ACHN (cell line): ENCODE results near the gene BRIP1.
"Not testable (repeated sequence)": the region's sequence is repeated elsewhere in the genome, so short reads cannot be mapped to it uniquely, and the experiment has no call there.

Experiments
- DNase-seq: peaks from one replicate; pipeline ENCODE4 v3.0.0-alpha.2; 2015
- in situ Hi-C: cut with HindIII; loops from 2 replicates; pipeline ENCODE4 v1.10.0; 2017; ENCODE audit warnings: low sequenced_read_pairs, low pct_ligation_motif_present, low pct_unique_long_range_greater_than_20kb

BRIP1 gene

DNA sequence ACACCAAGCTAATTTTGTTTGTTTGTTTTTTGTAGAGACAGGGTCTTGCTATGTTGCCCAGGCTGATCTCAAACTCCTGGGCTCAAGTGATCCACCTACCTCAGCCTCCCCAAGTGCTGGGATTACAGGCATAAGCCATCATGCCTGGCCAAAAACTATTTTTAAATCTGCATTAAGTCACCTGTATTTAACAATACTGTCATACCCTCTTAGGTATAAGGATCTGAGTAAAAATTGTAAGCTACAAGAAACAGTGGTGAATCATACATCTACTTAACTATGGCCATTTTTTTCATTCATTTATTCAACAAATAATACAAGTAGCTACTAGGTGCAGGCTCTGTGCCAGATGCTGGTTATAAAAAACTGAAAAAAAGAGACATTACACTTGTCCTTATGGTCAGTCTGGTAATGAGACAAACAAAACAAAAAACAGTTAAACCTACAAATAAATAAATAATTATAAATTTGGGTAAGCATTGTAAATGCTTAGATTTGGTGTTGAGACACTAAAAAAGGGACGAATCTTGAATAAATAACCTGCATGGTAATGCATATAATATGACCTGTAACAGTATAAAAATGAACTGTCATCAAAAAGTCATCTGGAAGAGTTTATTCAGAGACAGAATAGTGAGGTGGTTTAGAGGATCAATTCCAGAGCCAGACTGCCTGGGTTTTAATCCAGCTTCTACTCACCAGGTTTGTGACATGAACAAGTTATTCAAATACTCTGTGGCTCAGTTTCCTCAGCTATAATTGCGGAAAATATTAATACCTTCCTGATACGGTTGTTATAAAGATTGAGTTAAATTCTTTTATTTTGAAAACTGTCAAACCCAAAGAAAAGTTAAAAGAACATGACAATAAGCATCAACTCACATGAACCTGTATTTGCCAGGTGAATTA, 26.8 kb downstream of the BRIP1 start:
- in situ Hi-C loops, result loop anchor here (25.0 kb wide), 1 partner anchor 199 kb away; no protein-coding TSS in a partner anchor
- no peak for DNase-seq

DNA sequence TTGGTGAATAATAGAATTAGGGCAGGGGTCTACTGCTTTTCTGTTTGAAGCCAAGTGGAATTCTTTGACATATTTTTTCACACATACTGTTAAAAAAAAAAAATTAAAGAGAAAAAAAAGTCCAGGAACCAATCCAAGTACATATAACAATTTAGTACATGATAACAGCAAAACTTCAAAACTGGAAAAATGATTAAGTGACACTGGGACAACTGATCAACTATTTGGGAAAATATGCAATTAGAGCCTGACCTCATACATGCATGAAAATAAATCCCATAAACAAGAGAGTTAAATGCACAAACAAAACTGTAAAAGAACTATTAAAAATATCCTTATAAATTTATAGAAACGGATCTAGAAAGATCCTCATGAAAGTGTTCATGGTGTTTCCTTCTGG, 27.7 kb downstream of the BRIP1 start:
- in situ Hi-C loops, result loop anchor here (25.0 kb wide), 1 partner anchor 198 kb away; no protein-coding TSS in a partner anchor
- no peak for DNase-seq

DNA sequence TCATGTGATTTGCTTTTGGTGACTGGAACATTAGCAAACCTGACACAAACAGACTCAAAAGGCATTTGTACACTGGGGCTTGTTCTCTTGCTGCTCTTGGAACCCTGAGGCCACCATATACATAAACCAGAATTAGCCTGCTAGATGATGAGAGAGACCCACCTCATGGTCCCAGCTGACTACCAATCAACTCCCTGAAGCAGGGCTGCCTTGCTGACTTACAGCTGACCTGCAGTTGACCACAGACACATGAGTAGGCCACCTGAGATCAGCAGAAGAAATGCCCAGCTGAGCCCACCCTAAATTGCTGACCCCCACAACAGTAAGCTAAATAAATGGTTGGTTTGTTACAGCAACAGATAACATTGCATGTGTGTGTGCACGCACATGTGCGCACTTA, 28.7 kb downstream of the BRIP1 start:
- in situ Hi-C loops, result loop anchor here (25.0 kb wide), 1 partner anchor 197 kb away; no protein-coding TSS in a partner anchor
- no peak for DNase-seq

DNA sequence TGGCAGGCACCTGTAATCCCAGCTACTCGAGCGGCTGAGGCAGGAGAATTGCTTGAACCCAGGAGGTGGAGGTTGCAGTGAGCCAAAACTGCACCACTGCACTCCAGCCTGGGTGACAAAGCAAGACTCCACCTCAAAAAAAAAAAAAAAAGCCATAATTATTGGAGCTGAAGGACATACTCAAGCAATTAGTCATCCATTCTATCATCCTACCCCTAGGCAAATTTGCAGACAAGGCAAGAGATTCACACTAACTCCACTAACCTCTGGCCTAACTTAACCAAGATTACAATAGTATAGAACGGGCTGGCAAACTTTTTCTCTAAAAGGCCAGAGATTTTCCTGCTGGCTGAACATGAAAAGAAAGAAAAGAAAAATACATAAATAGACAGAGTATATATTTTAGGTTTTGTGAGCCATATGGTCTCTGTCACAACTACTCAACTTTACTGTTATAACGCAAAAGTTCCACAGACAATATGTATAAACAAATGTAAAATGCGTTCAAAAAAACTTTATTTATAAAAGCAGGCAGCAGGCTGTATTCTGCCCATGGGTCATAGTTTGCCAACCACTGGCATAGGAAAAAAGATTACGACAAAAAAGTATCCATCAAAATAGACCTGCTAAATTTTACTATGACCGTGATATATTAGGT, 29.7 kb downstream of the BRIP1 start:
- DNase-seq, result peak; percentile 79
- in situ Hi-C loops, result loop anchor here (25.0 kb wide), 1 partner anchor 196 kb away; no protein-coding TSS in a partner anchor

DNA sequence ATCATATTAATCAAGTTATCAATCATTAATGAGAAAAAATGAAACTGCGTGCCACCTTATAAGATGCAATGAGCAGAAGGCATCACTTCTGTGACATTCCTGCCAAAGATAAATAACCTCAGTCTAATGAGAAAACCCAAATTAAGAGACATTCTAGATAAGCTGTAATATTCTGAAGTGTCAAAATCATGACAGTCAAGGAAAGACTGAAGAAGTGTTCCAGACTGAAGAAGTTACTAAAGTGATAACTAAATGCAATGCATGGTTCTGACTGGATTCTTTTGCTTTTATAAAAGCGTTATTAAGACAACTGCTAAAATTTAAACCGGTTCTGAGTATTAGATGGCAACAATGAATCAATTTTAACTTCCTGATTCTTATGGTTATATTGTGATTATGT, 30.9 kb downstream of the BRIP1 start:
- no peak for DNase-seq
- in situ Hi-C loops, result loop anchor here (25.0 kb wide), 1 partner anchor 195 kb away; no protein-coding TSS in a partner anchor

DNA sequence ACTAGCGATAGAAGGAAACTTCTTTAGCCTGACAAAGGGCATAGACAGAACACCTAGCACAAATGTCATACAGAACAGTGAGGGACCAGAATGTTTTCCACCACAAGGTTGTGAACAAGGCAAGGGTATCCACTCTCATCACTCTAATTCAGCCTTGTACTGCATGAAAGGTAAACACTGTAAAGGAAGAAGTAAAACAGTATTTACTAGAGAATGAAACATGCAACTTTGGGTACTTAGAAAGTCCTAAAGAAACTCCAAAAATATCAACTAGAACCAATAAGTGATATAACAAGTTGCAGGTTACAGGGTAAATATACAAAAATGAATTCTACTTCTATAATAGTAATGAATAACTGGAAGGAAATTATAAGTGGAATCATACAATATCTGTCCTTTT, 32.2 kb downstream of the BRIP1 start:
- DNase-seq, result no peak
- in situ Hi-C loops, result loop anchor here (25.0 kb wide), 1 partner anchor 194 kb away; no protein-coding TSS in a partner anchor

DNA sequence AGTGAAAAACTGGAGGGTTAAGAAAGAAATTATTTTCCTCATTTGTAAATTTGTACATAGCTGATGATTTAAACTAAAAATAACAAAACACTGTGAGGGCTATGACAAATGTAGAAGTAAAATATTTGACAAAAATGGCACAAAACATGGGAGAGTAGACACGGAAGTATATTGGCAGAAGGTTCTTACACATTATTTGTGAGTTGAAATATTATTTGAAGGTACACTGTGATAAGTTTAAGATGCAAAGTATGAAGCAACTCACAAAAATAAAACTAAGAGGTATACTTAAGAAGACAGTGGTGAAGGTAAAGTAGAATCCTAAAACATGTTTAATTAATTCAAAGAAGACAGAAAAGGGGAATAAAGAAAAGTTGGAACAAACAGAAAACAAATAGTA, 34.6 kb downstream of the BRIP1 start:
- in situ Hi-C loops, result loop anchor here (25.0 kb wide), 1 partner anchor 191 kb away; no protein-coding TSS in a partner anchor
- DNase-seq, result no peak

DNA sequence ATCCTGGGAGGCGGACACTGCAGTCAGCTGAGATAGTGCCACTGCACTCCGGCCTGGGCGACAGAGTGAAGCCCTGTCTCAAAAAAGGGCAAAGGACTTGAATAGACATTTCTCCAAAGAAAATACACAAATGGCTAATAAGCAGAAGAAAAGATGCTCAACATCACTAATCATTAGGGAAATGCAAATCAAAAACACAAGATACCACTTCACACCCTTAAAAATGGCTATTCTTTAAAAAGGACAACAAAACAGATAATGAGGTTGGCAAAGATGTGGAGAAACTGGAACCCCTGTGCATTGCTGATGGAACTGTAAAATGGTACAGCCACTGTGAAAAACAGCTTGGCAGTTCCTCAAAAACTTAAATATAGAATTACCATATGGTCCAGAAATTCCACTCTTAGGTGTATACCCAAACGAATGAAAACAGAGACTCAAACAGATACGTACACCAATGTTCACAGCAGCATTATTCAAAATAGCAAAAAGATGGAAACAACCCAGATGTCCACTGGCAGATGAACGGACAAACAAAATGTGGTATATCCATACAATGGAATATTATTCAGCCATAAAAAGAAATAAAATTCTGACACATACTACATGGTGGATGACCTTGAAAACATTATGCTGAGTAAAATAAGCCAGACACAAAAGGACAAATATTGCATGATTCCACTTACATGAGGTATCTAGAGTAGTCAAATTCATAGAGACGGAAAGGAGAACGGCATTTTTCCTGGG, 35.5 kb downstream of the BRIP1 start:
- no peak for DNase-seq
- in situ Hi-C loops, result loop anchor here (25.0 kb wide), 1 partner anchor 191 kb away; no protein-coding TSS in a partner anchor

DNA sequence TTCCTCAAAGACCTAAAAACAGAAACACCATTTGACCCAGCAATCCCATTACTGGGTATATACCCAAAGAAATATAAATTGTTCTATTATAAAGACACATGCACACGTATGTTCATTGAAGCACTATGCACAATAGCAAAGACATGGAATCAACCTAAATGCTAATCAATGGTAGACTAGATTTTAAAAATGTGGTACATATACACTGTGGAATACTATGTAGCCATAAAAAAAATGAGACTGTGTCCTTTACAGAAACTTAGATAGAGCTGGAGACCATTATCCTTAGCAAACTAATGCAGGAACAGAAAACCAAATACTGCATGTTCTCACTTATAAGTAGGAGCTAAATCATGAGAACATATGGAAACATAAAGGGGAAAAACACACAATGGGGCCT, 36.5 kb downstream of the BRIP1 start:
- in situ Hi-C loops, result loop anchor here (25.0 kb wide), 1 partner anchor 190 kb away; no protein-coding TSS in a partner anchor
- DNase-seq, result not testable (repeated sequence)

DNA sequence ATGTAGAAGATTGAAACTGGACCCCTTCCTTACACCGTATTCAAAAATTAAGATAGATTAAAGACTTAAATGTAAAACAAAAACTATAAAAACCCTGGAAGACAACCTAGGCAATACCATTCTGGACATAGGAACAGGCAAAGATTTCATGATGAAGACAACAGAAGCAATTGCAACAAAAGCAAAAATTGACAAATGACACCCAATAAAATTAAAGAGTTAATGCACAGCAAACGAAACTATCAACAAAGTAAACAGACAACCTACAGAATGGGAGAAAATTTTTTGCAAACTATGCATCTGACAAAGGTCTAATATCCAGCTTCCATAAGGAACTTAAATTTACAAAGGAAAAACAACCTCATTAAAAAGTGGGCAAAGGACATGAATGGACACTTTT, 37.1 kb downstream of the BRIP1 start:
- in situ Hi-C loops, result loop anchor here (25.0 kb wide), 1 partner anchor 189 kb away; no protein-coding TSS in a partner anchor
- not testable (repeated sequence) for DNase-seq

DNA sequence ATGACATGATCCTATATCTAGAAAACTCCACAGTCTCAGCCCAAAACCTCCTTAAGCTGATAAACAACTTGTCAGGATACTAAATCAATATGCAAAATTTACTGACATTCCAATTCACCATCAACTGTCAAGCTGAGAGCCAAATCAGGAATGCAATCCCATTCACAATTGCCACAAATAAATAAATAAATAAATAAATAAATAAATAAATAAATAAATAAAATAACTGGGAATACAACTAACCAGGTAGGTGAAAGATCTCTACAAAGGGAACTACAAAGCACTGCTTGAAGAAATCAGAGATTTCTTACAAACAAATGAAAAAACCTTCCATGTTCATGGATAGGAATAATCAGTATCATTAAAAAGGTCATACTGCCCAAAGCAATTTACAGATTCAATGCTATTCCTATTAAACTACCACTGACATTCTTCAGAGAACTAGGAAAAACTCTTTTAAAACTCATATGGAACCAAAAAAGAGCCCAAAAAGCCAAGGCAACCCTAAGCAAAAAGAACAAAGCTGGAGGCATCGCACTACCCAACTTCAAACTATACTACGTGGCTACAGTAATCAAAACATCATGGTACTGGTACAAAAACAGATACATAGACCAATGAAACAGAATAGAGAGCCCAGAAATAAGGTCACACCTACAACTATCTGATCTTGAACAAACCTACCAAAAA, 37.7 kb downstream of the BRIP1 start:
- in situ Hi-C loops, result loop anchor here (25.0 kb wide), 1 partner anchor 188 kb away; no protein-coding TSS in a partner anchor
- no peak for DNase-seq

DNA sequence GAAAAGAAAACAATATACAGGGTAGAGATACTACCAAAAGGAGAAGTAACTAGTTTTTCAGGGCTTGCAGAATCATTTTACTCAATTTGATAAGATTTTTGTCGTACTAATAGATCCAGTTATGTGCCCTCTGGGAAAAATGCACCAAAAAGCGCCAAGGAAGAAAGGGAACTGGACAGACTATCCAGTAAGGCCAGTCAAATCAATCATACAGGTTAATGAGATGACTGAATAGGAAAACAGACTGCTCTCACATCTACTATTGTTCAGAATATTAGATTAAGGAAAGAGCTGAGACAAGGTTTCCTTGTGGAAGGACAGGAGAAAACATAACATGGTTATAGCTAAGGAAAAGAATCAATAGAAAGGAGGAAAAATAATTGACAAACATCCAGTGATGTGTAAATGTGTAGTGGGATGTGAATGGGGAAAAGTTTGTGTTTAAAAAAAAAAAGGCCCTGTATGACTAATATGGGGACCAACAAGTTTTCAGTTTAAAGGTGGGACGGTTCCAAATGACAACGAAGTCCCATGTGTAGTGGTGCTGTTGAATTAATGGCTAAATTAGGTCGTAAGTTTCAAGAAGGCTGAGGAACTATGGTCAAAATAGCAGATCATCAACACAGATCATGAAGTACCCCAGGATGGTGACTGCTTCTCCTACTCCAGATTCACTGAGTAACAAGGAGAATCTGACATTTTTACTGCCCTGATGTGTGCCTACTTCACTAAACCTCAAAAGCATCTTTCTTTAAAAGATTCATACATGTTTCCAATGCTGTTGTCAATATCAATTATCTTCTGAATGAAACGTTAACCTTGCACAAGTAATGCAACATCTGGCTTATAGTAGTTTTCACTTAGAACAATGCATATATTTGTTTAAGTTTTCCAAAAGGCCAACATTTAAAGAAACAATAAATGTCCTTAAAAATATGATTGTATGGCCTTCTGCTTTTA, 40.7 kb downstream of the BRIP1 start:
- in situ Hi-C loops, result no loop called here

DNA sequence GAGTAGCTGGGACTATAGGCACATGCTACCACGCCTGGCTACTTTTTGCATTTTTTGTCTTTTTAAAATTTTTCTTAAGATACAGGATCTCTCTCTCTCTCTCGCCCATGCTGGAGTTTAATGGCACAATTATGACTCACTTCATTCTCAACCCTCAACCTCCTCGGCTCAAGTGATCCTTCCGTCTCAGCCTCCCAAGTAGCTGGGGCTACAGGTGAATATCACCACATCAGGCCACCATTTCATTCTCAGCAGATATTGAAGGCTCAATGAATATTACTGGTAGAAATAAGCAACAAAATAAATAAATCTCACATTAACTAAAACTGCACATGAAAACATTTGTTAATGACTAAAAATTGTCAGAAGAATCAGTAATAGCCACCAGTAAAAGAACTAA, 41.7 kb downstream of the BRIP1 start:
- in situ Hi-C loops, result no loop called here
- no peak for DNase-seq

More for the DNA sequence above, 40.7 kb downstream of the BRIP1 start:
- DNase-seq, result no peak

DNA sequence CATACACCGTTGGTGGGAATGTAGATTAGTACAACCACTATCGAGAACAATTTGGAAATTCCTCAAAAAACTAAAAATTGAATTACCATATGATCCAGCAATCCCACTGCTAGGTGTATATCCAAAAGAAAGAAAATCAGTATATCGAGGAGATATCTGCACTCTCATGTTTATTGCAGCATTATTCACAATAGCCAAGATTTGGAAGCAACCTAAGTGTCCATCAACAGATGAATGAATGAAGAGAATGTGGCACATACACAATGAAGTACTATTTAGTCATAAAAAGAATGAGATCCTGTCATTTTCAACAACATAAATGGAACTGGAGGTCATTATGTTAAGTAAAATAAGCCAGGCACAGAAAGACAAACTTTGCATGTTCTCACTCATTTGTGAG, 44.1 kb downstream of the BRIP1 start:
- in situ Hi-C loops, DNase-seq: not testable (repeated sequence)

DNA sequence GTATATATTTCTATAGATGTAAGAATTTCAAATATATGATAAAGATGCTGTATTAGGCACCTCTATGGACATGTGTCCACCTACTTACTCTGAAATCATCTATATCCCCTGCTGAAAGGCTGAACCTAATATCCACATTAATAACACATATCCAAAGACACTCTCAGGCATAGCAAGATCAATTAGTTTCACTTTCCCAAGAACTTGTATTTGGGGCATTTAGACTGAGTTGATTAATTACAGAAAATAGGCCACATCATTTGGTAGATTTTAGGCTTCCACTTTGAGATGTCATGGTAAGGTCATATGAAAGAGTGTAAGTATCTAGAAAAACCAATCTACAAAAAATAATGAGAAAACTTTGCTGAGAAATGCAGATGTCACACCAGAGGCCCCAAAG, 45.1 kb downstream of the BRIP1 start:
- in situ Hi-C loops, result no loop called here
- no peak for DNase-seq

DNA sequence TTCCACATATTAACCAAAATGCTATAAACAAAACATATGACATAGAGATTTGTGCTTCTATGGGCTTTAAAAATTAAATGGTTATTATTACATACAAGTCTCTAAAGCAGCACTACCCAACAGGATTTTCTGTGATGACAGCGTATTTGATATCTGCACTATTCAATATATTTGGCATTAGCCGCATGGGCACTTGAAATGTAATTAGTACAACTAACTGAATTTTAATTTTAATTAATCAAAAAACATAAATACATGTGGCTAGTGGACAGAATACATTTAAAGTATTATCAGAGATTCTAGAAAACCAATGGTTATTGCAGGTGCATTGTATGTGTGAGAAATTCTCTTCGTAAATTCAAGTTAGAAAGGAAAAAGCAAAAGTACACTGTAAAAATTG, 45.9 kb downstream of the BRIP1 start:
- in situ Hi-C loops, result no loop called here
- no peak for DNase-seq

DNA sequence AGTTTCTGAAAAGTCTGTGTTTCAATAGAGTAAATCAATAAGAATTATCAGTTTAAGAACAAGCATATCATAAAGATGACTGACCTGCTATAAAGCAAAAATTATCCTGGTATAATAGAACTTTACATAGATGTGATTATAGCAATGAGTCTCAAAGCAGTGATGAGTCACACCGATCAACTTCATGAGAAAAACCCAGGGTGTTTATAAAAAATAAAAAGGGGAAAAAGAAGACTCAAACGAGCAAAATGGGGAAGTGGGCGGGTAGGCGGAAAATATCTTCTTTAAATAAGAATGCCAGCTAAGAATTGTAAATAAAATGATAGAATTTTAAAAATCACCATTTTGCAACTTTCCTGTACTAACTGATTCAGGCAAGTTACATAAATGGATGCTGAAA, 46.8 kb downstream of the BRIP1 start:
- in situ Hi-C loops, result no loop called here
- no peak for DNase-seq
